GM18951 (cell line): ENCODE measurements around the gene C2orf76.

Source experiments
- POLR2A ChIP-seq: IDR thresholded peaks from 4 replicates; pipeline ENCODE4 v1.6.1; 2011; ENCODE audit warnings: mild to moderate bottlenecking; ENCODE audit not compliant: insufficient read length, insufficient read depth; ENCODE audit errors: extremely low read depth
- in situ Hi-C: fragments of 300-500 bp; cut with MboI; formaldehyde crosslinking; loops from one replicate; pipeline ENCODE4 v1.12.0; 2022; ENCODE audit warnings: low sequenced_read_pairs, mixed read lengths, inconsistent platforms; ENCODE audit not compliant: unreplicated experiment

C2orf76 gene

GRCh38 chr2:119316066-119316465, 50.6 kb downstream of the C2orf76 start:
- no peak for TF ChIP-seq POLR2A
- in situ Hi-C loops: no loop called here

GRCh38 chr2:119315241-119315925, 51.3 kb downstream of the C2orf76 start:
- in situ Hi-C loops: no loop called here
- TF ChIP-seq POLR2A: no peak

DNA sequence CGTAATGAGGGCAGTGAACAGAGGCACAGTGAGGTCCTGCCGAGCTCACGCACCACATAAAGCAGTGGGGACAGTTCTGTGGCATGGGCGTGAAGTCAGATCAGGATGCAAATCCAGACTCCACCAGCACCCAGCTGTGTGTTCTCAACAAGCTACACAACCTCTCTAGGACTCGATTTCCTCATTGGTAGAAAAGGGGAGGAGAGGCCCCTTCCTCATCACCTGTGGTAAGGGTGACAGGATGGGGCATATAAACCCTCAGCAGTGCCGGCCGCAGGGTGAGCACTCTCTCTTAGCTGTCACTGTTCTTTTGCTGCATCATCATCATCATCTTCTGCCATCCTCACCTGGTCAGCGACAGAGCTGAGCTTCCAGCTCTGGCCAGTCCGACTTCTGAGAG, 54.8 kb downstream of the C2orf76 start:
- in situ Hi-C loops: no loop called here

DNA sequence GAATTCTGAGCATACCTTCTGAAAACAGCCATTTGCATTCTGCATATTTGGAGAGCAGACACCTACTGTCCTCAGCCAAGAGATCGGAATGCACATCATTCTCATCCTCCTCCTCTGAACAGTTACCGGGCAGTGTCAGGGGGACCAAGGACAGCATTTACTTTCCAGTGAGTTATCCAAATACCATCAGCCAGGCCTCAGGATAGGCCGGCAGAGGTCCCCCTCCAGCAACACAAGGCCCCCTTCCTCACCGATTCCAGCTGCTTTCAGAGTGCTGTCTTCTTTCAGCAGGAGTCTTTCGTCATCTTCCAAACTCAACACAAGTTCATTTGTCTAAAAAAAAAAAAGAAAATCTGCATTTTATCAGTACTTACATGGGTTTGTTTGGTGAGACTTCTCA, 55.3 kb downstream of the C2orf76 start:
- in situ Hi-C loops: no loop called here
- no peak for TF ChIP-seq POLR2A

More for the DNA sequence above, 54.8 kb downstream of the C2orf76 start:
- no peak for TF ChIP-seq POLR2A

- TF ChIP-seq POLR2A: no peak
- in situ Hi-C loops: no loop called here
Measured at GRCh38 chr2:119308793-119309330, 57.8 kb downstream of the C2orf76 start.

GRCh38 chr2:119307419-119308140, 59.1 kb downstream of the C2orf76 start:
- in situ Hi-C loops: no loop called here
- no peak for TF ChIP-seq POLR2A

GRCh38 chr2:119306196-119306590, 60.4 kb downstream of the C2orf76 start:
- no peak for TF ChIP-seq POLR2A
- in situ Hi-C loops: no loop called here

DNA sequence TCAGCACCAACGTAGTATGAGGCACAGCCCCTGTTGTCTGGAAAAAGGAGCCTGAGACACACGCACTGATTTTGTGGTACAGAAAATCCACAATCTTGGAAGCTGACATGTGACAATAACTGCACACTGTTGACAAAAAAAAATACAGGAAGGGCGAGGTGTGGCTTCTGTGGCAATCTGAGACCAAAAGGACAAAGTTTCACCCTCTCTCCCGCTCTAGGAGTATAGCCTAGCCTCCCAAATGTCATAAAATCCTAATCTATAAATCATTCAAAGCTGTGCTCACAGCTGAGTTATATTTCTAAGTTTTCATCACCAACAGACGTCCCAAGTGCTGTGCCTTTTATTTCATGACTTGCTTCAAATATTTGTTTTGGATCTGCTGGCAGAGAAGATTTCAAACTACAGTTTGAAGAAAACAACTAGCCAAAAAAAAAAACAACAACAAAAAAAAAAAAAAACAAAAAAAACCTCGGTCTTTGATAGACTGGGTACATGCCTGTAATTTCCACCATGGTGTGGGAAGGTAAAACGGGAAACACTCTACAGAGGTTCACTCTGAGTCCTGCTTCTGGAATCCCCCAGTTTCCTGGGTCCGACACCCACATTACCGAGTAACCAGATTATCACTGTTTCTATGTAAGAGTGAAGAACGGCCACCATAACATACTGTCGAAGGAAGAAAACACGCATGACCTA, 61.0 kb downstream of the C2orf76 start:
- in situ Hi-C loops: no loop called here

DNA sequence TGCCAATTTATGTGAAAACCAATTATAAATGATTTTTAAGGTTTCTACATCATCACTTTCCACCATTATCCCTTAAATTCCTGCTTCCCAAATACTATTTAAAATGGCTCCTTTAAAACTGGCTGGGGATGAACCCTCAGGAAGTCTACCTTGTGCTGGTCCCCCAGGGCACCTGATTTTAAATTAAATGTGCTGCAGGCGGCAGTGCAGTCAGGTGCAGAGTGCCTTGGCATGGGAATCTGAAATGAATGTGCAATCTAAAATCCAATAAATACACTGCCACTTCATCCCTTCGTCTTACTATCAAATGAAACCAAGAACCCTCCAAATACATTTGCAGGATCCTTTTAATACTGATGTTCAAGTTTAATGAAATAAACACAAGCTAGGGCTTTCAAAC, 61.8 kb downstream of the C2orf76 start:
- no peak for TF ChIP-seq POLR2A
- in situ Hi-C loops: no loop called here

More for the DNA sequence above, 61.0 kb downstream of the C2orf76 start:
- no peak for TF ChIP-seq POLR2A

DNA sequence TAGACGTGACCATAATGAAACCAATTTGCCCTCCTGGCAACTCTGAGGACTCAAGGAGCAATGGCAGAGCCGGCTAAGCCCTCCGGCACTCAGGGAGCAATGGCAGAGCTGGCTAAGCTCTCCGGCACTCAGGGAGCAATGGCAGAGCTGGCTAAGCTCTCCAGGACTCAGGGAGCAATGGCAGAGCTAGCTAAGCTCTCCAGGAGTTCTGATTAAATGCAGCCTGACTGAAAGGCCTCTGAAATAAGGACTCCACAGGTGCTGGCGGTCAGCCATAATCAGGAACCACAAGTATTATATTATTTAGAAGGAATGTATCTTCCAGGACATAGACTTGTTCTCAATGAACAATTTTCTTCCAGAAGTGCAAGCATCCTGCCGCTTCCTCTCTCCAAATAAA, 65.2 kb downstream of the C2orf76 start:
- in situ Hi-C loops: no loop called here
- TF ChIP-seq POLR2A: no peak

DNA sequence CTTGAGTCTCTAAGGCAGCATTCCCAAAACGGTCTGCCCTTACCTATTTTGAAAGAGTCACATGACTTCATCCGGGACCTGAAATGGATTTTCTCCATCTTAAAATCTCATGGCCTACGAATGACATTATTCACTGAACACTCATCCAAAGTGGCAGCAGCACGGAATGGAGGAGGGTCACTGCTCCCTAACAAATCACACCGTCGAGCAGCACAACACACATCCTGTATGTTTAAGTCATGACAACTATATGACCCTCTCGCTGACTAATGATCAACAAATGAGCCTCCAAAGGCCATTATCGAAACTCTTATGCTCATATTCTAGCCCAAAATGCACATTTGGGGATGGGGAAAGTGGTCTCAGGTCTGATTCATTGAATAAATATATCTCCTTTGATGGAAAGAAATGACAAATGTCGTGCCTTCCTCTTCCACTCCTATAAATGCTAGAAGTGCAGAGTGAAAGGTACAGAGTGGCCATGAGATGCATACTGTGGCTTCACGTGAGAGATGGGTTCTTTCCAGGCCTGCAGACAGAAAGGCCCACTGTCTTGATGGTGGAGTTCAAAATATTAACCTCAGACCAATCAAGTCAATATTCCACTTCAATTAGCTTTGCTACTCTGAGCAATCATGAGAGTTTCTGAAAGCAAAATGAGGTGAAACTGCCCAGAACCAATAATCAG, 70.8 kb downstream of the C2orf76 start:
- in situ Hi-C loops: loop anchor here (25.0 kb wide), 1 partner anchor 409 kb away; no protein-coding TSS in a partner anchor
- TF ChIP-seq POLR2A: no peak

GRCh38 chr2:119294671-119295070, 72.0 kb downstream of the C2orf76 start:
- no peak for TF ChIP-seq POLR2A
- in situ Hi-C loops: loop anchor here (25.0 kb wide), 1 partner anchor 407 kb away; no protein-coding TSS in a partner anchor

DNA sequence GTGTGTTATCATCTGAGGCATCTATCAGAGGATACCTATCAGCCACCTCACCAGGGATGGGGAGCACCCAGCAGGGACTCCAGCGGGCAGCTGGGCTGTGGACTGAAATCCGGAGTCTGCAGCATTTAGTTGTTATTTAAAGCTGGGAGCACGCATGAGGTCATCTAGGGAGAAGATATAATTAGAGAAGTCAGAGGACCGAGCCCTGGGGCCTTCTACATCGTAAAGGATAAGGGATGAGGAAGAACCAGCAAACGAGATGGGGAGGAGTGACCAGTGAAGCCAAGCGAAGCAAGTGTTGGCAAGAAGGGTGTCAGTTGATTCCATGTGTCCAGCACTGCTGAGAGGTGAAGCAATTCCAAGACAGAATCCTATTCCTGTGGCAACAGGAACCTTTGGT, 72.7 kb downstream of the C2orf76 start:
- no peak for TF ChIP-seq POLR2A
- in situ Hi-C loops: loop anchor here (25.0 kb wide), 1 partner anchor 407 kb away; no protein-coding TSS in a partner anchor
